ENCODE data around the gene SLC12A4. TPM values are rescaled to one million over a fixed set of nuclear protein-coding genes. Genes with fewer than 3 reads are reported as not detected.

SLC12A4 gene
- polyA plus RNA-seq, 2 of the 4 experiments (the other 2 are of a cell fraction) = 18.2 to 33.2 TPM

DNA sequence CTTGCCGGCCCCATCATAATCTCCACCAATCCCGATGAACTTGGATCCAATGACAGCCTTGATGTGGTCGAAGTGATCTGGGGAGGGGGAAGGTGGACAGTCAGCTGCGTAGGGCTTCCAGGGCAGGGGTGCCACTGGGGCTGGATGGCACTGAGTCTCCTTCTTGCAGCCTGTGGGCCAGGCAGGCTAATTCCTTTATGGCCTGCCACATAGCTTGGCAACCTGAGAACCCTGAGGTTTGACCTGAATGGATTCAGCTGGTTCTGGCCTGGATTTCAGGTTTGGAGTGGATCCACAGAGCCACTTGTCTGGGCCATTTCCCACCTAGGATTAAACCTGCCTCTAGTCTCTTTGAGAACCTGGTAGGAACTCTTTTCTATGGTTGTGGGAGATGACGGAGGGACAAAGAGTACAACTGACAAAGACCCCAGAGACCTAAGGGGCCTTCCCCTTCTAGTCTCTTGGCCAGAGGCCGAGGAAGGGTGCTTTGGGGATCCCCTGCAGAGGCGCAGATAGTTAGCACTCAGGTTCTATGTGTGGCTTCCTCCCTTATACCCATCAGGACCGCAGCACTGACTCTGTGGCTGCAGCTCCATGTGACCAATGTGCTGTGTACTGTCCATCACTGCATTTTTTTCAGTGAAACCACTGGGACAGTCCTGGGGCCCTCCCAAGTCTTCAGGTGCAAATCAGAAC is 21.0 kb upstream of the SLC12A4 start:
- Histone ChIP-seq H3K27ac (no peak overlapping the region), H3K9me3 (no peaks in the 10 kb centered on the region), H3K4me3 (no peak overlapping the region), H3K4me1 (peaks cover 12% of the 10 kb centered on the region), H3K4me2 (no peak overlapping the region)
- CTCF ChIA-PET = interaction anchor here (0.6 to 5.5 kb wide), 6 partner anchors 9 to 241 kb away, joined by 3 to 20 read pairs (median 4); no protein-coding TSS in a partner anchor
- TF ChIP-seq KDM5A (IDR thresholded peaks at IDR 0.05) (no peak), ATOH8 (CRISPR knock-in tag; IDR thresholded peaks at IDR 0.05; ENCODE audit: low read depth) (no peak), CHD2 (IDR thresholded peaks at IDR 0.05; ENCODE audit: low read length, partially characterized antibody) (no peak), NFE2L2 (conservative IDR thresholded peaks at IDR 0.05; ENCODE audit: low read length) (no peak), HEYL (CRISPR knock-in tag; IDR thresholded peaks at IDR 0.05) (no peak), ESRRA (IDR thresholded peaks at IDR 0.05; ENCODE audit: borderline replicate concordance, low read length) (no peak), BCL3 (IDR thresholded peaks at IDR 0.05) (no peak), ZFP36 (IDR thresholded peaks at IDR 0.05; ENCODE audit: borderline replicate concordance, partially characterized antibody) (no peak), RARB (CRISPR knock-in tag; IDR thresholded peaks at IDR 0.05) (no peak), E2F6 (IDR thresholded peaks at IDR 0.05; ENCODE audit: borderline replicate concordance, low read depth) (no peak), CBX8 (IDR thresholded peaks at IDR 0.05) (no peak), POLR2A (IDR thresholded peaks at IDR 0.05; ENCODE audit: low read length) (no peak), MAX (IDR thresholded peaks at IDR 0.05) (no peak), JUNB (IDR thresholded peaks at IDR 0.05) (no peak)
- FAIRE-seq (no peak), DNase-seq (ENCODE audit: low read depth in 1 of 2, low spot score in 1 of 2) (no peak), ATAC-seq (no peak)
- POLR2A ChIA-PET = interaction anchor here (0.6 kb wide), 1 partner anchor 95 kb away, joined by 9 read pairs; no protein-coding TSS in a partner anchor
- 62% methylated on average over 7 of the region's 8 CpGs for WGBS (ENCODE audit: missing lambda C conversion rate)

DNA sequence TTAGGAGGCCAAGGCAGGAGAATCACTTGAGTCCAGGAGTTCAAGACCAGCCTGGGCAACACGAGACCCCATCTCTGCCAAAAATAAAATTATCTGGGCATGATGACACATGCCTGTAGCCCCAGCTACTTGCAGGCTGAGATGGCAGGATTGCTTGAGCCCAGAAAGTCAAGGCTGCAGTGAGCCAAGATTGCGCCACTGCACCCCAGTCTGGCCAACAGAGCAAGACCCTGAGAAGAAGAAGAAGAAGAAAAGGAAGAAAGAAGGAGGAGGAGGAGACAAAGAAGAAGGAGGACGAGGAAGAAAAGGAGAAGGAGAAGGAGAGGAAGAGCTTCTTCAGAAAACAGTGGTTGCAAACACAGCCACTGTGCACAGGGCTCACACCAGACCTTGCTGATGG is 20.2 kb upstream of the SLC12A4 start:
- DNase-seq (ENCODE audit: low read depth in 1 of 2, low spot score in 1 of 2) (no peak), ATAC-seq (no peak), FAIRE-seq (no peak)
- ChIA-PET CTCF (interaction anchor here (0.6 to 5.5 kb wide), 5 partner anchors 10 to 242 kb away, joined by 3 to 20 read pairs (median 4); no protein-coding TSS in a partner anchor), POLR2A (no interaction called here)
- TF ChIP-seq CEBPB (IDR thresholded peaks at IDR 0.05) (no peak), TFCP2L1 (CRISPR knock-in tag; IDR thresholded peaks at IDR 0.05) (no peak)
- TF ChIP-seq, protein P1, sequence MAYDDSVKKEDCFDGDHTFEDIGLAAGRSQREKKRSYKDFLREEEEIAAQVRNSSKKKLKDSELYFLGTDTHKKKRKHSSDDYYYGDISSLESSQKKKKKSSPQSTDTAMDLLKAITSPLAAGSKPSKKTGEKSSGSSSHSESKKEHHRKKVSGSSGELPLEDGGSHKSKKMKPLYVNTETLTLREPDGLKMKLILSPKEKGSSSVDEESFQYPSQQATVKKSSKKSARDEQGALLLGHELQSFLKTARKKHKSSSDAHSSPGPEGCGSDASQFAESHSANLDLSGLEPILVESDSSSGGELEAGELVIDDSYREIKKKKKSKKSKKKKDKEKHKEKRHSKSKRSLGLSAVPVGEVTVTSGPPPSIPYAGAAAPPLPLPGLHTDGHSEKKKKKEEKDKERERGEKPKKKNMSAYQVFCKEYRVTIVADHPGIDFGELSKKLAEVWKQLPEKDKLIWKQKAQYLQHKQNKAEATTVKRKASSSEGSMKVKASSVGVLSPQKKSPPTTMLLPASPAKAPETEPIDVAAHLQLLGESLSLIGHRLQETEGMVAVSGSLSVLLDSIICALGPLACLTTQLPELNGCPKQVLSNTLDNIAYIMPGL (CRISPR knock-in tag; IDR thresholded peaks at IDR 0.05; ENCODE audit: borderline replicate concordance) = no peak
- 69% methylated on average over 3 of the region's 3 CpGs for WGBS (ENCODE audit: missing lambda C conversion rate)
- no peak overlapping the region for H3K4me3 ChIP-seq
- H3K27ac ChIP-seq = no peak overlapping the region
- peaks cover 10% of the 10 kb centered on the region for H3K4me1 ChIP-seq
- H3K4me2 ChIP-seq = no peak overlapping the region
- H3K9me3 ChIP-seq = no peaks in the 10 kb centered on the region

- TF ChIP-seq POLR2A (IDR thresholded peaks at IDR 0.05; ENCODE audit: low read length) (no peak), KDM1A (IDR thresholded peaks at IDR 0.05; ENCODE audit: low read depth) (no peak)
- FAIRE-seq (no peak), DNase-seq (ENCODE audit: low read depth in 1 of 2, low spot score in 1 of 2) (no peak), ATAC-seq (no peak)
- peaks cover 7% of the 10 kb centered on the region; the same call in 2 of the 3 replicates for H3K4me1 ChIP-seq
- no peak overlapping the region for H3K4me3 ChIP-seq
- no peak overlapping the region for H3K27ac ChIP-seq
- H3K9me3 ChIP-seq = no peaks in the 10 kb centered on the region
- WGBS (ENCODE audit: missing lambda C conversion rate) = 85% methylated on average over 11 of the region's 11 CpGs
- POLR2A ChIA-PET = no interaction called here
- no peak overlapping the region for H3K4me2 ChIP-seq
- CTCF ChIA-PET = interaction anchor here (1.2 to 5.5 kb wide), 2 partner anchors 53 to 243 kb away, joined by 3 to 20 read pairs; no protein-coding TSS in a partner anchor
These were observed 19.2 kb upstream of the SLC12A4 start for GRCh38 chr16:67987460-67988160.

Data from A549 (cell line).